A549 (cell line): ENCODE results near the gene SHC4. TPM values are rescaled to one million over a fixed set of nuclear protein-coding genes. Genes with fewer than 3 reads are reported as not detected.

Experiments
- ATAC-seq, 2 experiments: fragments of 200-7000 bp in 1 of 2; fragments of >200 bp in 1 of 2; cut with Nextera tagmentation in 1 of 2; cut with Tn5 transposase in 1 of 2; 3 replicates each; pipeline versions ENCODE4 v1.8.0 to v1.9.1; 2018 to 2020; ENCODE audit warnings: mild to moderate bottlenecking in 1 of 2, moderate library complexity in 1 of 2
- CTCF ChIA-PET: fragments of 300-600 bp; sonication (Branson Sonifier 250); formaldehyde crosslinking; extraction: SDS; loops from one replicate; lab custom pipeline; 2021; ENCODE audit warnings: antibody characterized with exemption, inconsistent platforms; lab: Yijun Ruan, JAX
- POLR2A ChIA-PET: fragments of 350-600 bp; formaldehyde crosslinking; extraction: SDS; loops from one replicate; lab custom pipeline; 2021; ENCODE audit warnings: antibody characterized with exemption, inconsistent platforms; lab: Yijun Ruan, JAX
- DNase-seq, 2 experiments: peaks; one replicate each; pipeline versions ENCODE4 v3.0.0 to v3.0.0-alpha.2; 2011 to 2016; ENCODE audit warnings: low read depth in 1 of 2, low spot score in 1 of 2
- FAIRE-seq: peaks from 2 replicates; lab custom pipeline; 2011; peaks lifted over from hg19 to GRCh38; lab: Jason Lieb, UNC
- H3K27ac ChIP-seq, 2 experiments: fragments of >200 bp; sonication (Bioruptor Twin); formaldehyde crosslinking; 3 replicates each; pipeline ENCODE4 v1.5.1; 2016 to 2017
- H3K4me1 ChIP-seq: fragments of >200 bp; sonication (Bioruptor Twin); formaldehyde crosslinking; 3 replicates; pipeline ENCODE4 v1.6.1; 2016
- H3K4me2 ChIP-seq: fragments of >200 bp; sonication (Bioruptor Twin); formaldehyde crosslinking; 3 replicates; pipeline ENCODE4 v1.6.1; 2016
- H3K4me3 ChIP-seq: fragments of >200 bp; sonication (Bioruptor Twin); formaldehyde crosslinking; 3 replicates; pipeline ENCODE4 v1.5.1; 2016
- H3K9me3 ChIP-seq: fragments of >200 bp; sonication (Bioruptor Twin); formaldehyde crosslinking; 3 replicates; pipeline ENCODE4 v1.6.1; 2016
- BHLHE40 ChIP-seq: IDR thresholded peaks from 2 replicates; pipeline ENCODE4 v1.6.1; 2012; ENCODE audit warnings: low read depth, low read length, inconsistent platforms
- CEBPB ChIP-seq, 2 experiments: fragments of >200 bp in 1 of 2; sonication (Bioruptor Twin) in 1 of 2; formaldehyde crosslinking in 1 of 2; IDR thresholded peaks; 2 replicates each; pipeline ENCODE4 v1.6.1; 2012 to 2016
- CHD4 ChIP-seq: fragments of 200-600 bp; sonication (generic); IDR thresholded peaks from 2 replicates; pipeline ENCODE4 v1.6.1; 2016; ENCODE audit warnings: antibody characterized with exemption, mild to moderate bottlenecking, borderline replicate concordance
- EHMT2 ChIP-seq: fragments of 200-600 bp; sonication (generic); IDR thresholded peaks from 2 replicates; pipeline ENCODE4 v1.6.1; 2016; ENCODE audit warnings: antibody characterized with exemption, low read depth, mild to moderate bottlenecking, moderate library complexity
- ESRRA ChIP-seq: fragments of 150-350 bp; IDR thresholded peaks from 2 replicates; pipeline ENCODE4 v1.6.1; 2014; ENCODE audit warnings: mild to moderate bottlenecking, low read length, borderline replicate concordance
- FOXS1 ChIP-seq: fragments of 250-450 bp; sonication (Bioruptor Pico); IDR thresholded peaks from 2 replicates; pipeline ENCODE4 v1.5.0; 2020; ENCODE audit warnings: mild to moderate bottlenecking, moderate library complexity
- JUNB ChIP-seq: fragments of >200 bp; sonication (Bioruptor Twin); formaldehyde crosslinking; IDR thresholded peaks from 2 replicates; pipeline ENCODE4 v1.6.1; 2016
- KDM1A ChIP-seq: fragments of 200-600 bp; sonication (generic); IDR thresholded peaks from 2 replicates; pipeline ENCODE4 v1.6.1; 2016; ENCODE audit warnings: low read depth, mild to moderate bottlenecking
- MAFK ChIP-seq: fragments of 450-650 bp; IDR thresholded peaks from 2 replicates; pipeline ENCODE4 v1.6.1; 2014; ENCODE audit not compliant: partially characterized antibody
- NR3C1 ChIP-seq: fragments of >200 bp; sonication (Bioruptor Twin); formaldehyde crosslinking; IDR thresholded peaks from 3 replicates; pipeline ENCODE4 v1.6.1; 2017
- POLR2A ChIP-seq: IDR thresholded peaks from 2 replicates; pipeline ENCODE4 v1.6.1; 2012; ENCODE audit warnings: mild to moderate bottlenecking, low read length
- RAD21 ChIP-seq, 2 experiments: fragments of >200 bp in 1 of 2; sonication (Bioruptor Twin) in 1 of 2; formaldehyde crosslinking in 1 of 2; IDR thresholded peaks in 1 of 2; conservative IDR thresholded peaks in 1 of 2; 2 replicates in 1 of 2; 3 replicates in 1 of 2; pipeline ENCODE4 v1.6.1; 2012 to 2018; ENCODE audit warnings: inconsistent platforms in 1 of 2
- RFX5 ChIP-seq: fragments of 450-650 bp; IDR thresholded peaks from 2 replicates; pipeline ENCODE4 v1.7.1; 2014; ENCODE audit warnings: antibody characterized with exemption, mild to moderate bottlenecking, moderate library complexity
- SMC3 ChIP-seq: fragments of >200 bp; sonication (Bioruptor Twin); formaldehyde crosslinking; IDR thresholded peaks from 3 replicates; pipeline ENCODE4 v1.6.1; 2018; ENCODE audit warnings: inconsistent platforms
- ZC3H11A ChIP-seq: fragments of 450-650 bp; IDR thresholded peaks from 2 replicates; pipeline ENCODE4 v1.6.1; 2014; ENCODE audit warnings: antibody characterized with exemption, mild to moderate bottlenecking
- WGBS: methylation state at CpG from one replicate; pipeline ENCODE4 v1.1.6; 2017; ENCODE audit errors: missing lambda C conversion rate; 5-methylcytosine and 5-hydroxymethylcytosine counted together
- polyA plus RNA-seq, 4 experiments: library from polyadenylated mRNA; depleted of rRNA in 3 of 4; stranded (reverse); fragments of >200 nt; fragmentation: RNase III in 1 of 4; extraction: RNeasy Plus Mini Kit Qiagen cat#74134 plus additional on column Dnase treatment in 1 of 4; gene quantifications; 2 replicates in 3 of 4; 3 replicates in 1 of 4; pipeline ENCODE4 v1.2.3, GENCODE V29; 2011 to 2017
- TF ChIP-seq, protein P1 (sequence below): fragments of 250-450 bp; sonication (Bioruptor Pico); IDR thresholded peaks from 2 replicates; pipeline ENCODE4 v1.5.0; 2021; ENCODE audit warnings: mild to moderate bottlenecking, moderate library complexity, borderline replicate concordance
- TF ChIP-seq, protein P2 (sequence below): IDR thresholded peaks from 2 replicates; pipeline ENCODE4 v1.6.1; 2012
- TF ChIP-seq, protein P3 (sequence below): fragments of 450-650 bp; IDR thresholded peaks from 2 replicates; pipeline ENCODE4 v1.6.1; 2014; ENCODE audit warnings: antibody characterized with exemption
- TF ChIP-seq, protein P4 (sequence below): IDR thresholded peaks from 2 replicates; pipeline ENCODE4 v1.6.1; 2012
- TF ChIP-seq, protein P5 (sequence below): IDR thresholded peaks from 2 replicates; pipeline ENCODE4 v1.6.1; 2012; ENCODE audit warnings: low read depth, borderline replicate concordance
- TF ChIP-seq, protein P6 (sequence below): fragments of 150-350 bp; IDR thresholded peaks from 2 replicates; pipeline ENCODE4 v1.6.1; 2014; ENCODE audit warnings: low read depth, mild to moderate bottlenecking, low read length

Gene SHC4
- polyA plus RNA-seq, 2 of the 4 experiments (the other 2 are of a cell fraction): 0.08 to 0.16 TPM

DNA sequence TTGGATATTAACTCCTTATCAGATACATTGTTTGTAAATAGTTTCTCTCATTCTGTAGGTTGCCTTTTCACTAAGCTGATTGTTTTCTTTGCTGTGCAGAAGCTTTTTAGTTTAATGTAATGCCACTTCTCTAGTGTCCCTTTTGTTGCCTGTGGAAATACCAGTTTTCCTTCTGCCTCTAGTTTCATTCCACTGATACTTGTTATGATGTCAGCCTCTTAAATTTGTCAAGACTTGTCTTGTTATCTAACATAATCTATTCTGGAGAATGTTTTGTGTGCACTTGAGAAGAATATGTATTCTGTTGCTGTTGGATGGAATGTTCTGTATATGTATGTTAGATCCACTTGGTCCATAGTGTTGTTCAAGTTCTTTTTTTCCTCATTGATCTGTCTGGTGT is 134.8 kb downstream of the SHC4 start:
- FAIRE-seq (no peak), ATAC-seq (no peak), DNase-seq (no peak)
- Histone ChIP-seq H3K4me2 (no peak overlapping the region), H3K4me1 (no peaks in the 10 kb centered on the region), H3K9me3 (0 out of 3 replicates have a peak, but pooled peaks cover 4% of the 10 kb centered on the region), H3K4me3 (no peak overlapping the region), H3K27ac (no peak overlapping the region)
- TF ChIP-seq EHMT2: no peak
- TF ChIP-seq, protein P1, sequence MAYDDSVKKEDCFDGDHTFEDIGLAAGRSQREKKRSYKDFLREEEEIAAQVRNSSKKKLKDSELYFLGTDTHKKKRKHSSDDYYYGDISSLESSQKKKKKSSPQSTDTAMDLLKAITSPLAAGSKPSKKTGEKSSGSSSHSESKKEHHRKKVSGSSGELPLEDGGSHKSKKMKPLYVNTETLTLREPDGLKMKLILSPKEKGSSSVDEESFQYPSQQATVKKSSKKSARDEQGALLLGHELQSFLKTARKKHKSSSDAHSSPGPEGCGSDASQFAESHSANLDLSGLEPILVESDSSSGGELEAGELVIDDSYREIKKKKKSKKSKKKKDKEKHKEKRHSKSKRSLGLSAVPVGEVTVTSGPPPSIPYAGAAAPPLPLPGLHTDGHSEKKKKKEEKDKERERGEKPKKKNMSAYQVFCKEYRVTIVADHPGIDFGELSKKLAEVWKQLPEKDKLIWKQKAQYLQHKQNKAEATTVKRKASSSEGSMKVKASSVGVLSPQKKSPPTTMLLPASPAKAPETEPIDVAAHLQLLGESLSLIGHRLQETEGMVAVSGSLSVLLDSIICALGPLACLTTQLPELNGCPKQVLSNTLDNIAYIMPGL: no peak
- no peak for TF ChIP-seq CHD4
- TF ChIP-seq BHLHE40: no peak
- no peak for TF ChIP-seq ZC3H11A
- no peak for TF ChIP-seq POLR2A
- TF ChIP-seq SMC3: no peak
- TF ChIP-seq, protein P2, sequence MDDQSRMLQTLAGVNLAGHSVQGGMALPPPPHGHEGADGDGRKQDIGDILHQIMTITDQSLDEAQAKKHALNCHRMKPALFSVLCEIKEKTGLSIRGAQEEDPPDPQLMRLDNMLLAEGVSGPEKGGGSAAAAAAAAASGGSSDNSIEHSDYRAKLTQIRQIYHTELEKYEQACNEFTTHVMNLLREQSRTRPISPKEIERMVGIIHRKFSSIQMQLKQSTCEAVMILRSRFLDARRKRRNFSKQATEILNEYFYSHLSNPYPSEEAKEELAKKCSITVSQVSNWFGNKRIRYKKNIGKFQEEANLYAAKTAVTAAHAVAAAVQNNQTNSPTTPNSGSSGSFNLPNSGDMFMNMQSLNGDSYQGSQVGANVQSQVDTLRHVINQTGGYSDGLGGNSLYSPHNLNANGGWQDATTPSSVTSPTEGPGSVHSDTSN: no peak
- no peak for TF ChIP-seq RAD21 (conservative IDR thresholded peaks at IDR 0.05 in 1 of 2, IDR thresholded peaks at IDR 0.05 in 1 of 2)
- no peak for TF ChIP-seq RFX5
- TF ChIP-seq, protein P3, sequence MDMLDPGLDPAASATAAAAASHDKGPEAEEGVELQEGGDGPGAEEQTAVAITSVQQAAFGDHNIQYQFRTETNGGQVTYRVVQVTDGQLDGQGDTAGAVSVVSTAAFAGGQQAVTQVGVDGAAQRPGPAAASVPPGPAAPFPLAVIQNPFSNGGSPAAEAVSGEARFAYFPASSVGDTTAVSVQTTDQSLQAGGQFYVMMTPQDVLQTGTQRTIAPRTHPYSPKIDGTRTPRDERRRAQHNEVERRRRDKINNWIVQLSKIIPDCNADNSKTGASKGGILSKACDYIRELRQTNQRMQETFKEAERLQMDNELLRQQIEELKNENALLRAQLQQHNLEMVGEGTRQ: no peak
- TF ChIP-seq, protein P4, sequence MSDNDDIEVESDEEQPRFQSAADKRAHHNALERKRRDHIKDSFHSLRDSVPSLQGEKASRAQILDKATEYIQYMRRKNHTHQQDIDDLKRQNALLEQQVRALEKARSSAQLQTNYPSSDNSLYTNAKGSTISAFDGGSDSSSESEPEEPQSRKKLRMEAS: no peak
- no peak for TF ChIP-seq FOXS1
- TF ChIP-seq, protein P5, sequence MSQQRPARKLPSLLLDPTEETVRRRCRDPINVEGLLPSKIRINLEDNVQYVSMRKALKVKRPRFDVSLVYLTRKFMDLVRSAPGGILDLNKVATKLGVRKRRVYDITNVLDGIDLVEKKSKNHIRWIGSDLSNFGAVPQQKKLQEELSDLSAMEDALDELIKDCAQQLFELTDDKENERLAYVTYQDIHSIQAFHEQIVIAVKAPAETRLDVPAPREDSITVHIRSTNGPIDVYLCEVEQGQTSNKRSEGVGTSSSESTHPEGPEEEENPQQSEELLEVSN: no peak
- no peak for TF ChIP-seq MAFK
- POLR2A ChIA-PET: no interaction called here
- CTCF ChIA-PET: no interaction called here

DNA sequence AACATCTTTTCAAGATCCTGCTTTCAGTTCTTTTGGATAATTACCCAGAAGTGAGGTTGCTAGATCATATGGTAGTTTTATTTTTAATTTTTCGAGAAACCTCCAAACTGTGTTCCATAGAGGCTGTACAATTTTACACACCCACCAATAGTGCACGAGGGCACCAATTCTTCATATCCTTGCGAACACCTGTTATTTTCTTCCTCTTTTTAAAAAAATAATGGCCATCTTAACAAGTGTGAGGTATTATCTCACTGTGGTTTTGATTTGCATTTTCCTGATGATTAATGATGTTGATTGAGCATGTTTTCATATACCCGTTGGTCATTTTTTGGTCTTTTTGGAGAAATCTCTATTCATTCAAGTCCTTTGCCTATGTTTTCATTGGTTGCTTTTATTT is 135.2 kb downstream of the SHC4 start:
- ATAC-seq (no peak), FAIRE-seq (no peak)
- ChIA-PET POLR2A (no interaction called here), CTCF (no interaction called here)
- H3K27ac ChIP-seq: no peak overlapping the region
- TF ChIP-seq JUNB: no peak
- no peak for TF ChIP-seq RAD21 (conservative IDR thresholded peaks at IDR 0.05 in 1 of 2, IDR thresholded peaks at IDR 0.05 in 1 of 2)
- no peak for TF ChIP-seq ESRRA
- no peak for TF ChIP-seq ZC3H11A
- TF ChIP-seq CEBPB (IDR thresholded peaks at IDR 0.05): no peak
- TF ChIP-seq, protein P6, sequence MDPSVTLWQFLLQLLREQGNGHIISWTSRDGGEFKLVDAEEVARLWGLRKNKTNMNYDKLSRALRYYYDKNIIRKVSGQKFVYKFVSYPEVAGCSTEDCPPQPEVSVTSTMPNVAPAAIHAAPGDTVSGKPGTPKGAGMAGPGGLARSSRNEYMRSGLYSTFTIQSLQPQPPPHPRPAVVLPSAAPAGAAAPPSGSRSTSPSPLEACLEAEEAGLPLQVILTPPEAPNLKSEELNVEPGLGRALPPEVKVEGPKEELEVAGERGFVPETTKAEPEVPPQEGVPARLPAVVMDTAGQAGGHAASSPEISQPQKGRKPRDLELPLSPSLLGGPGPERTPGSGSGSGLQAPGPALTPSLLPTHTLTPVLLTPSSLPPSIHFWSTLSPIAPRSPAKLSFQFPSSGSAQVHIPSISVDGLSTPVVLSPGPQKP: no peak
- TF ChIP-seq NR3C1: no peak
- no peak for TF ChIP-seq KDM1A
- TF ChIP-seq, all 56 proteins: peak for 0
- Histone ChIP-seq H3K4me3 (no peak overlapping the region), H3K4me1 (no peaks in the 10 kb centered on the region), H3K9me3 (0 out of 3 replicates have a peak, but pooled peaks cover 4% of the 10 kb centered on the region), H3K4me2 (no peak overlapping the region)
- DNase-seq: no peak
- 31% methylated on average over 4 of the region's 4 CpGs for WGBS
